K562 (cell line): ENCODE data around the gene ZNF544. TPM values are rescaled to one million over a fixed set of nuclear protein-coding genes. Genes with fewer than 3 reads are reported as not detected.

ENCODE experiments used
- ATAC-seq: fragments of 200-7000 bp; cut with Tn5 transposase; 3 replicates; pipeline ENCODE4 v1.9.1; 2020; ENCODE audit warnings: moderate library complexity
- BruUV-seq: library from RNA; stranded (reverse); fragments of 400-500 nt; replicated peaks from 2 replicates; lab custom pipeline; 2021; lab: Mats Ljungman, UMichigan
- CTCF ChIA-PET: fragments of 300-600 bp; formaldehyde crosslinking; extraction: SDS; loops from one replicate; lab custom pipeline; 2021; ENCODE audit warnings: low intra/inter-chr PET ratio; lab: Yijun Ruan, JAX
- POLR2A ChIA-PET: fragments of 300-600, 350-650 bp; sonication (Branson Sonifier 250); formaldehyde crosslinking; extraction: SDS; loops from one replicate; lab custom pipeline; 2021; ENCODE audit warnings: antibody characterized with exemption, inconsistent platforms; lab: Yijun Ruan, JAX
- DNase-seq, 4 experiments: peaks; one replicate each; pipeline versions ENCODE4 v3.0.0 to v3.0.0-alpha.2; 2011 to 2018; ENCODE audit warnings: low spot score in 3 of 4, mixed read lengths in 3 of 4; ENCODE audit errors: extremely low read depth in 1 of 4
- FAIRE-seq: peaks from 2 replicates; lab custom pipeline; 2011; peaks lifted over from hg19 to GRCh38; lab: Jason Lieb, UNC
- H2AFZ ChIP-seq: 2 replicates; pipeline ENCODE4 v1.6.0; 2011; ENCODE audit warnings: low read depth, low read length, control low read depth, inconsistent platforms
- H3K27ac ChIP-seq: fragments of 200-600 bp; 3 replicates; pipeline ENCODE4 v1.8.0; 2011; ENCODE audit warnings: low read depth, mild to moderate bottlenecking, control low read depth, inconsistent platforms, low read length, moderate library complexity, mixed read lengths; ENCODE audit errors: extremely low read depth
- H3K27me3 ChIP-seq, 2 experiments: fragments of 300-600 bp in 1 of 2; 2 replicates in 1 of 2; 3 replicates in 1 of 2; pipeline versions ENCODE4 v1.6.0 to v1.8.0; 2011; ENCODE audit warnings: inconsistent platforms in 2 of 2, low read length in 2 of 2, mild to moderate bottlenecking in 1 of 2, mixed read lengths in 1 of 2, moderate library complexity in 1 of 2; ENCODE audit not compliant: control insufficient read depth in 2 of 2, insufficient read depth in 2 of 2
- H3K36me3 ChIP-seq: fragments of 300-600 bp; 3 replicates; pipeline ENCODE4 v1.8.0; 2011; ENCODE audit warnings: mild to moderate bottlenecking, low read length, inconsistent platforms; ENCODE audit not compliant: control insufficient read depth, insufficient read depth
- H3K4me1 ChIP-seq, 2 experiments: fragments of 200-600 bp in 1 of 2; replicated peaks in 1 of 2; 2 replicates in 1 of 2; 3 replicates in 1 of 2; pipeline versions ENCODE4 v1.5.1 to v1.8.0; 2011; ENCODE audit warnings: inconsistent platforms in 2 of 2, low read length in 2 of 2, mild to moderate bottlenecking in 1 of 2, mixed read lengths in 1 of 2, moderate library complexity in 1 of 2; ENCODE audit not compliant: control insufficient read depth in 2 of 2, insufficient read depth in 2 of 2
- H3K4me2 ChIP-seq: 2 replicates; pipeline ENCODE4 v1.6.1; 2011; ENCODE audit warnings: low read length, control low read depth, inconsistent platforms, mixed read lengths; ENCODE audit not compliant: insufficient read depth
- H3K4me3 ChIP-seq: fragments of 200-600 bp; sonication (generic), shearing (Covaris generic); 2 replicates; pipeline ENCODE4 v1.5.1; 2016; ENCODE audit warnings: control low read depth, inconsistent platforms
- H3K79me2 ChIP-seq: fragments of 200-600 bp; 3 replicates; pipeline ENCODE4 v1.8.0; 2011; ENCODE audit warnings: low read length, inconsistent platforms; ENCODE audit not compliant: control insufficient read depth, insufficient read depth
- H3K9ac ChIP-seq, 2 experiments: 2 replicates each; pipeline versions ENCODE4 v1.6.0 to v1.6.1; 2011; ENCODE audit warnings: low read depth in 2 of 2, low read length in 2 of 2, control low read depth in 1 of 2, inconsistent platforms in 1 of 2, mild to moderate bottlenecking in 1 of 2, mixed read lengths in 1 of 2; ENCODE audit not compliant: insufficient read depth in 1 of 2
- H3K9me1 ChIP-seq: one replicate; pipeline ENCODE4 v1.6.0; 2011; ENCODE audit warnings: inconsistent platforms, mild to moderate bottlenecking, low read length, moderate library complexity; ENCODE audit not compliant: control insufficient read depth, insufficient read depth
- H3K9me3 ChIP-seq: replicated peaks from 2 replicates; pipeline ENCODE4 v1.5.1; 2011; ENCODE audit warnings: low read depth, low read length, inconsistent platforms; ENCODE audit not compliant: control insufficient read depth, insufficient read depth
- H4K20me1 ChIP-seq: replicated peaks from 2 replicates; pipeline ENCODE4 v1.6.1; 2011; ENCODE audit warnings: low read length, inconsistent platforms, mixed read lengths; ENCODE audit not compliant: control insufficient read depth, insufficient read depth
- CBX2 ChIP-seq: fragments of 200-600 bp; sonication (generic); IDR thresholded peaks from one replicate; pipeline ENCODE4 v1.6.1; 2012; ENCODE audit warnings: mild to moderate bottlenecking, low read length, inconsistent platforms; ENCODE audit not compliant: insufficient read depth, poor library complexity, severe bottlenecking
- HNRNPH1 ChIP-seq: fragments of 200-400 bp; formaldehyde crosslinking; optimal IDR thresholded peaks from 2 replicates; pipeline ENCODE3; 2017; ENCODE audit warnings: low read depth, mild to moderate bottlenecking, low read length, moderate library complexity
- ID3 ChIP-seq, 2 experiments: fragments of 250-450 bp in 1 of 2; fragments of 450-650 bp in 1 of 2; sonication (Bioruptor Pico) in 1 of 2; IDR thresholded peaks; 2 replicates each; pipeline versions ENCODE4 v1.6.1 to v1.8.0; 2016 to 2021; ENCODE audit warnings: mild to moderate bottlenecking in 2 of 2, moderate library complexity in 2 of 2, missing compliant biosample characterization in 1 of 2, missing genetic modification characterization in 1 of 2
- PREB ChIP-seq: sonication (generic); formaldehyde crosslinking; IDR thresholded peaks from 2 replicates; pipeline ENCODE4 v1.8.1; 2023; ENCODE audit warnings: mild to moderate bottlenecking, missing genetic modification reagents
- RBFOX2 ChIP-seq: fragments of 200-400 bp; formaldehyde crosslinking; IDR thresholded peaks from 2 replicates; pipeline ENCODE4 v1.6.1; 2017; ENCODE audit warnings: low read depth, mild to moderate bottlenecking, low read length, moderate library complexity
- WGBS: fragments of 100-300 bp; shearing (Covaris generic); methylation state at CpG from one replicate; pipeline ENCODE4 v1.1.6; 2016; ENCODE audit warnings: low coverage, mixed read lengths; ENCODE audit not compliant: insufficient coverage; ENCODE audit errors: missing lambda C conversion rate; 5-methylcytosine and 5-hydroxymethylcytosine counted together
- in situ Hi-C: fragments of 300-500 bp; cut with MboI; formaldehyde crosslinking; loops from 4 replicates; pipeline ENCODE4 v1.15.0; 2018; ENCODE audit warnings: inconsistent platforms, mixed read lengths
- intact Hi-C: fragments of 100-400 bp; cut with micrococcal nuclease; formaldehyde crosslinking; loops from 2 replicates; pipeline ENCODE4 v1.14.2; 2022
- polyA plus RNA-seq, 8 experiments: library from polyadenylated mRNA; depleted of rRNA in 4 of 8; stranded (reverse) in 5 of 8; unstranded in 3 of 8; fragments of >200 nt; fragmentation: Nextera tagmentation in 2 of 8; fragmentation: Illumina TruSeq in 1 of 8; extraction: Ambion mirVana in 2 of 8; extraction: Trizol in 1 of 8; gene quantifications; 2 replicates each; pipeline versions ENCODE4 v1.2.1 to v1.2.3, GENCODE V29; 2011 to 2014; ENCODE audit warnings: inconsistent platforms in 1 of 8, missing spikeins in 1 of 8
- total RNA-seq, 7 experiments: library from RNA; depleted of rRNA in 6 of 7; stranded (reverse); fragments of >200 nt in 6 of 7; fragmentation: Illumina TruSeq in 2 of 7; extraction: Trizol in 2 of 7; gene quantifications; 2 replicates each; pipeline versions ENCODE4 v1.2.1 to v1.2.3, GENCODE V29; 2011 to 2021; ENCODE audit warnings: low replicate concordance in 1 of 7

The ZNF544 gene
- total and polyA plus RNA-seq, 9 of the 15 experiments (the other 6 are each of a cell fraction or from before 2014, with no cell fraction given), result 23.6 to 59.0 (median 41.4) TPM

- peaks cover 69% of the 10 kb centered on the region for H3K36me3 ChIP-seq
- H3K4me1 ChIP-seq, result no peaks in the 10 kb centered on the region
- DNase-seq (no peak), ATAC-seq (no peak), FAIRE-seq (no peak)
- BruUV-seq, result no TSS peak
- no peaks in the 10 kb centered on the region for H4K20me1 ChIP-seq
- intact Hi-C loops, result no loop called here
- H3K9me3 ChIP-seq, result 0 out of 2 replicates have a peak, but pooled peaks cover 2% of the 10 kb centered on the region
- H3K9me1 ChIP-seq, result no peaks in the 10 kb centered on the region
- in situ Hi-C loops, result no loop called here
- CTCF ChIA-PET, result no interaction called here
- H3K27ac ChIP-seq, result no peak overlapping the region
- peaks cover 7% of the 10 kb centered on the region; the same call in 2 of the 3 replicates for H3K79me2 ChIP-seq
- 66% methylated on average over 10 of the region's 10 CpGs for WGBS
- H3K4me2 ChIP-seq, result no peak overlapping the region
- POLR2A ChIA-PET, result interaction anchor here (0.6 to 3.0 kb wide), 5 partner anchors 9 to 281 kb away, joined by 3 to 10 read pairs (median 3); partner anchors contain the start of gene ZNF544
- no peaks in the 10 kb centered on the region for H3K27me3 ChIP-seq
- no peak overlapping the region for H3K9ac ChIP-seq
- TF ChIP-seq CBX2, result no peak
- peak; percentile 32; the same call in 1 of the 2 replicates for TF ChIP-seq RBFOX2
- TF ChIP-seq ID3 (CRISPR knock-in tag; IDR thresholded peaks at IDR 0.05), result no peak
- TF ChIP-seq ID3 (tag; IDR thresholded peaks at IDR 0.05), result no peak
- TF ChIP-seq PREB (CRISPR knock-in tag), result no peak
- TF ChIP-seq HNRNPH1, result no peak
- H2AFZ ChIP-seq, result no peak overlapping the region
- no peak overlapping the region for H3K4me3 ChIP-seq
Observed at GRCh38 chr19:58237324-58237723, 8.6 kb downstream of the ZNF544 start.
